OCI-LY1 (cell line): Measurements from ENCODE around the gene NOTCH4.

ENCODE experiments used
- EZH2 ChIP-seq: fragments of 200-600 bp; sonication (generic), shearing (Covaris generic); IDR thresholded peaks from 2 replicates; pipeline ENCODE4 v1.8.0; 2017; ENCODE audit warnings: borderline replicate concordance, mixed run types, mild to moderate bottlenecking, antibody characterized with exemption, low read length, moderate library complexity, mixed read lengths
- TF ChIP-seq, protein P1 (sequence below): fragments of 200-600 bp; sonication (generic), shearing (Covaris generic); IDR thresholded peaks from 2 replicates; pipeline ENCODE4 v1.5.1; 2017; ENCODE audit warnings: mild to moderate bottlenecking, antibody characterized with exemption, low read length, moderate library complexity, mixed read lengths

DNA sequence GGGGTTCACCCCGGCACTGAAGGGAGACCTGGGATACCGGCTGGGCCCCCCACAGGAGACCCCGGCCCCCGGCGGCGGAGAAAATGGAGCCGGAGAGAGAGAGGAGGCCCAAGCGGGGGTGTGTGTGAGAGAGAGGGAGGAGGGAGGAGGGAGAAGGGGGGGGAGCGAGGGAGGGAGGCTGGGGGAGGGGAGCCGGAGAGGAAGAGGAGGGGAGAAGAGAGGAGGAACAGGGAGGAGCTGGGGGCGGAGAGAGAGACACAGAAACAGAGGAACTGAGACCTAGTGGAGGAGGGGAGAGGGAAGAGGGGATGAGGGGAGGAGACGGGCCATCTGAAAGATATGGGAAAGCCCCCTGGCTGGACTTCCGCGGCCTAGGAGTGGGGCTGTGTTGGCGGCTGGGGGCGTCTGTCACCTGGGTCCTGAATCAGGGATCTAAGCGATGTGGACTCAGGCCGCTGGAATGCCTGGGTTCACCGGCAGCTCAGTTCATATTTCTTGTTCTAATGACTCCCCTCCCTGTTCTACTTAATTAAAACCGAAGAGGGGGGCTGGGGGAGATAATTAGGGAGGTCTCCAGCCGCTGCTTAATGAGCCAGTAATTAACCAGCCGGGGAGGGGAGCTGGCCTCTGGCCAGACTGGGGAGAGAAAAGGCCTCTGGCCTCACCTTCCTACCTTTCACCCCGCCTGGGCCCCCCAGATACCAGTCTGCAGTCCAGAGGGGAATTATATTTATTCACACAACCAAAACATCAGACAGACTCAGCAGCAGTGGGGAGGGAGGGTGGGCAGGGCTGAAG, 33.6 kb downstream of the NOTCH4 start, which contains the start of gene PBX2:
- no peak for TF ChIP-seq EZH2
- TF ChIP-seq, protein P1, sequence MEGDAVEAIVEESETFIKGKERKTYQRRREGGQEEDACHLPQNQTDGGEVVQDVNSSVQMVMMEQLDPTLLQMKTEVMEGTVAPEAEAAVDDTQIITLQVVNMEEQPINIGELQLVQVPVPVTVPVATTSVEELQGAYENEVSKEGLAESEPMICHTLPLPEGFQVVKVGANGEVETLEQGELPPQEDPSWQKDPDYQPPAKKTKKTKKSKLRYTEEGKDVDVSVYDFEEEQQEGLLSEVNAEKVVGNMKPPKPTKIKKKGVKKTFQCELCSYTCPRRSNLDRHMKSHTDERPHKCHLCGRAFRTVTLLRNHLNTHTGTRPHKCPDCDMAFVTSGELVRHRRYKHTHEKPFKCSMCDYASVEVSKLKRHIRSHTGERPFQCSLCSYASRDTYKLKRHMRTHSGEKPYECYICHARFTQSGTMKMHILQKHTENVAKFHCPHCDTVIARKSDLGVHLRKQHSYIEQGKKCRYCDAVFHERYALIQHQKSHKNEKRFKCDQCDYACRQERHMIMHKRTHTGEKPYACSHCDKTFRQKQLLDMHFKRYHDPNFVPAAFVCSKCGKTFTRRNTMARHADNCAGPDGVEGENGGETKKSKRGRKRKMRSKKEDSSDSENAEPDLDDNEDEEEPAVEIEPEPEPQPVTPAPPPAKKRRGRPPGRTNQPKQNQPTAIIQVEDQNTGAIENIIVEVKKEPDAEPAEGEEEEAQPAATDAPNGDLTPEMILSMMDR = no peak
